RPMI8226 (cell line): ENCODE data around the gene CCDC157.
"Not testable (repeated sequence)": the region's sequence is repeated elsewhere in the genome, so short reads cannot be mapped to it uniquely, and the experiment has no call there.

Experiments
- DNase-seq: peaks from one replicate; pipeline ENCODE4 v3.0.0-alpha.2; 2015

CCDC157 gene

GRCh38 chr22:30392661-30393321, 36.0 kb downstream of the CCDC157 start:
- no peak for DNase-seq

DNA sequence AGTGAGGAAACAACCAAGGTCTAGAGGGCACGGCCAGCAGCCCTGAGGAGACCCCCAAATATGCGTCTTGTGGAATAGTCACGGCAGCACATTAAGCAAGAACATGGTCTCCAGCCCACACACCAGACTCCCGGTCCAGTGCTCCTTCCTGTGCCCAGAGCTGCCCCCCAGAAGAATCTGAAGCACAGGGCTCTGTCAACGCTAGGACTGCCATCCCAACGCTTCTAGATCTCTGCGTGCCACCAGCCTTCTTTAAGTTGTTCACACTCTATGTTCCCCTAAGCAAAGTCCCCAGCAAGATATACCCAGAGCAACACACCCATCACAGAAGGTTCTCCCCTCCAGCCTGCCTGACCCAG, 36.5 kb downstream of the CCDC157 start:
- DNase-seq: no peak

DNA sequence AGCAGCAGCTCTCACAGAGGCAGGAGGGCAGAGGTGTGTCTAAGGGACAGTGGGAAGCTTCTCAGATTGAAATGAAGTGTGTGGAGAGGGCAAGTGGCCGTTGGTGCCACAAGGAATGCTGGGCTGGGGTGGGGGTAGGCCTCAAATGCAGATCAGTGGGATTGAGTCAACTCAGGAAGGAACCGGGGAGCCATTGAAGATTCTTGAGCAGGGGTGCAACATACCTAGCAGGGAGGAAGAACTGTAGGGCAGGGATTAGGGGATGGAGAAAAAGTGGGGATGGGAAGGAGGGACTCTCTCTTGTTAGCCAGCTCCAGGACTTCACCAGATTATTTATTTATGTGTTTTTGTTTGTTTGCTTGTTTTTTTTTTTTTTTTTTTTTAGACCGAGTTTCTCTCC, 37.1 kb downstream of the CCDC157 start:
- no peak for DNase-seq

GRCh38 chr22:30396871-30397655, 40.3 kb downstream of the CCDC157 start, which contains the start of gene SEC14L2:
SEC14L2 (plus strand) TSS chr22:30397018; CDS start chr22:30397117, 99 bp downstream.
- peak; percentile 33 for DNase-seq

DNA sequence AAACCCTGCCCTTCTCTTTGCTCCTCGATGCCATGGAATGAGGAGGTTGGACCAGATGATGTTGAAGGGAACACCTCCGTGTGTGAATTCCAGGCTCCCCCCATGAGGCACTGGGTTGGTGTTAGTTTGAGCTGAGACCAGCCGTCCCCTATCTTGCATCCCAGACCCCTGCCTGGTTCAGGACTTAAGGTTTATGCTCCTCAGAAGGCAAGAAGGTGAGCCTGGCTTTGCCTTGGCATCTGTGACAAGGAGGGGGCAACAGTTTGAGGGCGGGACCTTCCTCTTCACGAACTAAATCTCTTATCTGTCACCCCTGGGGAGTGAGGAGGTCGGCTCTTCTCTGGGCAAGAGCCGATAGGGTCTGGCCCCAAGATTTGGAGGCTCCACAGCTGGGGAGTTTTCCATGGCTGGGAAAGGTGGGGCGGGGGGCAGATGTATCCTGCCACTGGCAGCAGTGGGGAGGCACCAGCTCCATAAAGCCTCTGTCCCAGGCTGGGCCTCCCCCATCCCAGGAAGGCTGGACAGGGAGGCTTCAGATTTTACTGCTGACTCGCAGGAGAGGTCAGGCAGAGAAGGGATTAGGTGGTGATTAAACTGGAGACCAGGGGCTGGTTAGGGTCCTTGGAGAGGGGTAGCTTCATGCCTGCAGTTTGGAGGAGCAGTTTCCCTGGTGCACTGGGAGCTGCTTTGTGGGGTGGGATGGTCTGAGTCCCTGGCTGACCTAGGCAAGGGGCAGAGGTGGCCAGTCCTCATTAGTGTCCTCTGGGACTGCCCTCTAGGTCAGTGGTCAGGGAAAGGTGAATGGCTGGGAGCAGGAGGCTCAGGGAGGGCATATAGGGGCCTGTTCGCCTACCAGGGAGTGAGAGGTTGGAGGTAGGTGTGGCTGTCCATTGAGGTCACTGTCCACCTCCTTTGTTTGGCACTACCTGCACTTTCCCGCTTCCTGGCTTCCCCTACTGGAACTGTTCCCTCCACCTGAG, 41.1 kb downstream of the CCDC157 start:
- DNase-seq: no peak

- no peak for DNase-seq
Measured at GRCh38 chr22:30398685-30399680, 42.2 kb downstream of the CCDC157 start.

DNA sequence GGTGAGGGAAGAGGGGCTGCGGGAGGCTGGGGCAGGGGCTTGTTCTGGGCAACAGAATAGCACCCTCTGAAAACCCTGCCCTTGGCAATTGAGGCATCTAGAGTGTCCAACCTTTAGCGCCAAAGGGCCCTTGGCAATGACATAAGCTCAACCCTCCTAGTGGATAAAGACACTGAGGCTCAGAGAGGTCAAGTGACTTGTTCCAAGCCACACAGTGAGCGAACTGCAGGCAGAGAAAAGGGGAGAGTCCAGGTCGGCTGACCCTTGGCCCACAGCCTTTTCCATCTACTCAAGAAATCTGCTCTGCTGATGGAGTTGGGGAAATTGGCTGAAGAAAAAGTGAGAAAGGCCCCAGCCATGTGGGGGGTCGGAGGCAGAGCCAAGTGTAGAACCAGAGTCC, 42.9 kb downstream of the CCDC157 start:
- DNase-seq: no peak

DNA sequence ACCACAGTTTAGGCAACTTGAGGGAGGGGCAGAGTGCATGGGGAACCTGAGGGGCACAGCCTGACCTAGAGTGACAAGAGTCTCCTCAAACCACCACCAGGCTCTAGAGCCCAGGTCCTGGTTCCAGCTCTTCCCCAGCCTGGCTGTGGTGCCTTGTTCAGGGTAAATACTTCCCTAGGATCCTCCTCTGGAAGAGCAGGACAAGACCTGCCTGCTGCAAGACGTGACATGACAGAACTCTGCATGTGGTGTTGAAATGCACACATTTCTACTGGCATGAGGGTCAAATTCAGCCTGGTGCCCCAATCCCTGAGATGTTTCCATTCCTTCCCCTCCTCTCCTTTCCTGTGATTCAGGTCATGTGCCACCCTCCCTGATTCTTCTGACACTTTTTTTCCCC, 43.4 kb downstream of the CCDC157 start:
- no peak for DNase-seq

- DNase-seq: not testable (repeated sequence)
Measured at GRCh38 chr22:30401024-30401423, 44.2 kb downstream of the CCDC157 start.

DNA sequence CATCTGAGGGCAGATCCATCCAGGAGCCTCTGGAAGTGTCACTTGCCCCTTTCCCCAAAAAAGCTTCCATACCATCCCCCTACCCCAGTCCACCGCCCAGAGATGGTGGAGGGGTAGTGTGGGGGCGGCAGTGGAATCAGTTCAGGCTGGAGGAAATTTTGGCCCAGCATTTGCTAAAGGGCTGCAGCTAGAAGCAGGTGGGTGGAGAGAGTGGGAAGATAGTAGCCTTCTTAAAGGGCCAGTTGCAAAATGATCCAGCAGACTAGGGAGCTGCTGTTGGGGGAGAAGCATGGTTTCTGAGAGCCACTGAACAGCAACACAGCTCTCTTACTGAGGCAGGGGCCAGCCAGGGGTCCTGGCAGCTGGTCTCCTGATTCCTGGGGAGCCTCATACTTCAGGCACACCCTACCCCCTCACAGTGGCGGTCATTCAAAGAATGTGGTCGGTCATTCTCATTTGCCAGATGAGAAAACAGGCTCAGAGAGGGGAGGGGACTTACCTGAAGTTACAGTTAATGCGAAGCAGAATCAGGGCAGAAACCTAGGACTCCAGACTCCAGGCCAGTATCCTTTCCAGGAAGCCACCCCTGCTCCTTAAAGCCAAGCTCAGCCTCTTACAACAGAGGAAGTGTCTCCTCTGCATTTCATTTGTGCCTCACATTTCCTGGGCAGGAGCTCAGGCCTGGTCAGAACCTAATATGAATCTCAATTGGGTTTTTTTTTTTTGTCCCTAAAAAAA, 45.4 kb downstream of the CCDC157 start:
- no peak for DNase-seq

DNA sequence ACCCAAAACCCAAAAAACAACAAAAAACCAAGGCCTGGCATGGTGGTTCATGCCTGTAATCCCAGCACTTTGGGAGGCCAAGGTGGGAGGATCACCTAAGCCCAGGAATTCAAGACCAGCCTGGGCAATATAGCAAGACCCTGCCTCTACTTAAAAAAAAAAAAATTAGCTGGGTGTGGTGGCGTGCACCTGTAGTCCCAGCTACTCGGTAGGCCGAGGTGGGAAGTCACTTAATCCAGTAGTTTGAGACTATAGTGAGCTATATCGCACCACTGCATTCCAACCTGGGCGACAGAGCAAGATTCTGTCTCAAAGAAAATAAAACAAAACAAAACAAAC, 45.9 kb downstream of the CCDC157 start:
- DNase-seq: not testable (repeated sequence)

DNA sequence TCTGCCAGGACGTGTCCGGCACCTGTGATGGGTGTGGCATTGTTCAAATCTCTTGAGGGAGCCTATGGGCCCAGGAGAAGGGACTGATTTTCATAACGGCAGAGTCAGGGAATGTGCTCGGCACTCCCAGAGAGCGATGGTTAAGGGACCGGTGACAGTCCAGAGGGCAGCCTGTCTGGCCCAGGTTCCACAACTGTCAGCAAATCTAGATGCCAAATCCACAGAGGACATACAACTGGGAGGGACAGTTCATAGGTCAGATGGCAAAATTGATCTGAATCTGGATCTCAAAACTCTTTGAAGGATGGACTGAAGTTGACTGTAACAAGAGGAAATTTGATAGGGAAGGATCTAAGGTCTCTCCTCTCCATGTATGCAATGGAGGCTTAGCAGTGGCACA, 47.5 kb downstream of the CCDC157 start:
- DNase-seq: no peak

- DNase-seq: no peak
Measured at GRCh38 chr22:30405731-30406130, 48.9 kb downstream of the CCDC157 start.

DNA sequence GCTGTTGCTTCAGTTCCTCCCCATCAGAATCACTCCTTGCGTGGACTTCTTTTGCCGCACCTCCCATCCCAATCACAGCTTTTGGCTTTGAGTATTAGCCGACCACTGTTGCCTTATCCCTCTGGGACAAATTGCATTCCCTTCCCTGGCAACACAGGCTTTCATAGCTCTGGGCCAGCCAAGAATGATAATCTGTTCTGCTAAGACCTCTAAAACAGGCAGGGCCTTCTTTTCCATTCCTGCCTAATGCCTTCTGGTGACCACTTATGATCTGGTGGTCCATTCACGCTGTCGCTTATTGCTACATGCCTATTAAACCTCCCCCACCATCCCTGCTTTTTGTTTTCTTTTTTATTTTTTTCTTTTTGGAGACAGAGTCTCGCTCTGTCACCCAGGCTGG, 49.6 kb downstream of the CCDC157 start:
- no peak for DNase-seq

GRCh38 chr22:30408388-30409102, 51.7 kb downstream of the CCDC157 start:
- no peak for DNase-seq

DNA sequence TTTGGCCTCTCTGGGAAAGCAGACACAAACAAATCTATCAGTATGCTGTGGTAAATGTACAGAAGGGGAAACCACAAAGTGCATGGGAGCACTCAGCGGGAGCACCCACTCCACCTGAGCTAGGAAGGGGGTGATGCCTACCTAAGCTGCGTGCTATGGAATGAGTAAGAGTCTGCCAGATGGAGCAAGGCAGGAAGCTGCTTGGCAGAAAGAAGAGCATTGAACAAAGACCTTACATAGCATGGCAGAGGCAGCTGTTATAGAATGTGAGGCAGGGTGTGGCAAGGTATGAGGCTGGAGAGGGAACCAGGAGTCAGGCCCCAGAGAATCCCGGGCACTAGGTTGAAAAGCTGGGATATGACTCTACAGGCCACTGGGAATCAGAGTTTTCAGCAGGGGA, 55.0 kb downstream of the CCDC157 start:
- no peak for DNase-seq

GRCh38 chr22:30413001-30413400, 56.2 kb downstream of the CCDC157 start:
- no peak for DNase-seq

DNA sequence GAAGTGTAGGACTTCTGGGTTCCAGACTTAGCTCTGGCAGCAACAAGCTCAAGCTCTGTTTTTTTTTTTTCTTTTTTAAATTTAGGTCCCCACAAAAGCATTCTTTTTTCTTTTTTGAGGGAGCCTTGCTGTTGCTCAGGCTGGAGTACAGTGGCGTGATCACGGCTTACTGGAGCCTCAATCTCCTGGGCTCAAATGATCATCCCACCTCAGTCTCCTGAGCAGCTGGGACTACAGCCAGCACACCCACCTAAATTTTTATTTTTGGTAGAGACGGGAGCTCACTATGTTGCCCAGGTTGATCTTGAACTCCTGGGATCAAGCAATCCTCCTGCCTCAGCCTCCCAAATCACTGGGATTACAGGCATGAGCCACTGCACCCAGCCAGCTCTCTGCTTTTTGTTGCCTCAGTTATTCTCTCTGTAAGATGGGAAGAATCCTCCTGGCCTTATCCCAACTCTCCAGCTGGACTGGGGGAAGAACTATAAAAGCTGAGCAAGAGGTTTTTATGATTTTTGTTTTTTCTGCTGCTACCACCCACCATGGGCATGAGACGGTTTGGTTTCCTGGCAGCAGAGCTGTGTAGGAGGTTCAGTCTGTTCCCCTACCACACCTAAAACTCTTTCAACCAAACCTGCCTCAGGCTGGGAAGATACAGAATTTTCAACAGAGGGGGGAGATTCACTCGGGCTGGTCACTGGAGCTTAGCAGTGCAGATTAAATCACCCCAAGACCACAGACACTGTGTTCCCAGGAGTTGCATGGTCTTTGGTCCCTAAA, 57.1 kb downstream of the CCDC157 start:
- no peak for DNase-seq

- no peak for DNase-seq
Measured at GRCh38 chr22:30414525-30415047, 57.8 kb downstream of the CCDC157 start.

DNA sequence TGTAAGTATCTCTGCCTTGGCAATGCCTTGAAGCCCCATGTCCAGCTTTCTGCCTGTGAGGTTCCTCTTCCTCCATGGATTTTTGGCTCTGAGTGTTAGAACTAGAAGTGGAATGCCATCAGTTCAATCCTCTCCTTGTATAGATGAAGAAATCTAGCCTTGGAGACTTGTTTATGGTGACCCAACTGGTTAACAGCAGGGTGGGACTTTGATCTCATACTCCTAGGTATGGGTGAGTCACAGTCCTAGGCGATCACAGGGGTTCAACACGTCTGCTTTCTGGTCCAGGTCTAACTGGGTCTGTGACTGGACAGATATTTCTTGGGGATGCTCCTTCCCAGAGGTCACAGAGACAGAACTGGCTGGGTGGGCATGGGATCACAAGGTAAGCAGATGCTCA, 59.6 kb downstream of the CCDC157 start:
- DNase-seq: no peak
